ENCODE measurements around the gene SGCD.

SGCD gene

DNA sequence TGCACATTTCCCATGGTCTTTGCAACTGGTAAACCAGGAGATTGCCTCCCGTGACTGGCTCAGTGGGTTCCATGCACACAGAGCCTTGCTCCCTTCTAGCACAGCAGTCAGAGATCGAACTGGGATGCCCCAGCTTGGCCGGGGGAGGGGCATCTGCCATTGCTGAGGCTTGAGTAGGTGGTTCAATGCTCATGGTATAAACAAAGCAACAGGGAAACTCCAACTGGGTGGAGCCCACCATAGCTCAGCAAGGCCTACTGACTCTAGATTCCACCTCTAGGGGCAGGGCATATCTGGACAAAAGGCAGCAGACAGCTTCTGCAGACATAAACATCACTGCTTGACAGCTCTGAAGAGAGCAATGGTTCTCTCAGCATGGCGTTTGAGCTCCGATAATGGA, 456.1 kb downstream of the SGCD start:
- DNase-seq (ENCODE audit: low read depth): no peak

GRCh38 chr5:156794687-156795086, 467.7 kb downstream of the SGCD start:
- DNase-seq (ENCODE audit: low read depth): no peak

DNA sequence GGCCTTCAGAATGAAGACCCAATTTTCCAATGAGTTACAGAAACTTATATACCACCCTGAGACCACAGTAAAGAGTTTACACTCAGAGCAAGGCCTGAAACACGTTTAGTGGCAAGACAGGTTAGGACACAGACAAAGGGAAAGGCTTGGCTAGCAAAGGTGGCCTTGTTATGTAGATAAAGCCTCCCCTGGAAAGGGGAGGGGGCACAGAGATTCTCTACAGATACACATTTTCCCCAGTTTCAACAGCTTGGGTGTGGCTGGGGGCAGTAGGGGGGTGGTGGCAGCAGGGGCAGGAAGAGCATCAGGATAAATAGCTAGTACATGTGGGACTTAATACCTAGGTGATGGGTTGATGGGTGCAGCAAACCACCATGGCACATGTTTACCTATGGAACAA, 471.2 kb downstream of the SGCD start:
- no peak for DNase-seq (ENCODE audit: low read depth)

GRCh38 chr5:156799171-156799570, 472.2 kb downstream of the SGCD start:
- DNase-seq (ENCODE audit: low read depth): no peak

DNA sequence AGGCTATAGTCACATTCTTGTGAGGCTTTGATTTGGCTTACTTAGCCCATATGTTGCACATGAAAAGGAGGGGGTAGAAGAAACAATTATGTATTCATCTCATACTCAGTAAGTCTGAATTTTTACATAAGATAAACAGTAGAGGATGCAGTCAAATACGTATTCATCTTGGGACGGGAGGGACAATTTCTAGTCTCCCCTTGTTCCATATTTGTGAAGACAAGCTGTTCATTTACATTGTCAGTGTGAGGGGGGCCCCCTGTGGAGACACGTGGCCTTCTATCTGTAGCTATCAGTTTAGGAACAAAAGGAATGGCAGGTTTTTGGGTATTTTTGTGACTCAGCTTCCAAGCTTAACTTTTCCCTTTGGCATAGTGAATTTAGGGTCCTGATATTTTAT, 474.0 kb downstream of the SGCD start:
- no peak for DNase-seq (ENCODE audit: low read depth)

- DNase-seq (ENCODE audit: low read depth): no peak
These were observed 475.5 kb downstream of the SGCD start for GRCh38 chr5:156802501-156802900.

- no peak for DNase-seq (ENCODE audit: low read depth)
These were observed 476.4 kb downstream of the SGCD start for GRCh38 chr5:156803404-156803803.

DNA sequence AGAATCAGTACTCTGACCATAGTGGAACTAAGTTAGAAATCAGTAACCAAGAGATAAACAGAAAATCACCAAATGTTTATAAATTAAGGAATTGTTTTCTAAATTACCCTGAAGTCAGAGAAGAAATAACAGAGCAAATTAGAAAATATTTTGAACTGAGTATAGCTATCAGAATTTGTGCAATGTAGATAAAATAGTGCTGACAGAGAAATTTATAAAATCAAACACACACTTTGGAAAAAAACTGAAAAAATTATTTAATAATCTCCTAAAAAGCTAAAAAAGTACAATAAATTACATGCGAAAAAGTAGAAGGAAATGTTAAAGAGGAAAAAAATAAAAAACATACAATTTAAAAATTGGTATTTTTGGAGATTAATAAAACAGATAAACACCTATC, 486.0 kb downstream of the SGCD start:
- no peak for DNase-seq (ENCODE audit: low read depth)

GRCh38 chr5:156815988-156816599, 489.1 kb downstream of the SGCD start:
- no peak for DNase-seq (ENCODE audit: low read depth)

Measured in T follicular helper cell (primary cell).